GM19395 (cell line): Measurements from ENCODE around the gene GCSAM.

ENCODE experiments used
- ATAC-seq: cut with Tn5 transposase; IDR thresholded peaks from one replicate; pipeline ENCODE4 v1.9.1; 2021; ENCODE audit warnings: mild to moderate bottlenecking, moderate library complexity; ENCODE audit not compliant: unreplicated experiment

Gene GCSAM

GRCh38 chr3:112132975-112133448, at the start of gene GCSAM:
GCSAM (minus strand) TSS chr3:112133248; CDS start chr3:112133120, 128 bp downstream.
- peak; percentile 76 for ATAC-seq

- no peak for ATAC-seq
Observed at GRCh38 chr3:112175646-112176045, 42.6 kb upstream of the GCSAM start.

- no peak for ATAC-seq
Observed at GRCh38 chr3:112175037-112175436, 42.0 kb upstream of the GCSAM start.

GRCh38 chr3:112171144-112171543, 38.1 kb upstream of the GCSAM start:
- ATAC-seq = no peak

- no peak for ATAC-seq
Observed at GRCh38 chr3:112170046-112170445, 37.0 kb upstream of the GCSAM start.

- peak; percentile 74 for ATAC-seq
Observed at GRCh38 chr3:112167758-112168157, 34.7 kb upstream of the GCSAM start.

GRCh38 chr3:112149136-112149535, 16.1 kb upstream of the GCSAM start:
- no peak for ATAC-seq

- ATAC-seq = peak; percentile 46
Observed at GRCh38 chr3:112143689-112144088, 10.6 kb upstream of the GCSAM start.

- ATAC-seq = peak; percentile 66
Observed at GRCh38 chr3:112143251-112143650, 10.2 kb upstream of the GCSAM start.

GRCh38 chr3:112141293-112141692, 8.2 kb upstream of the GCSAM start:
- no peak for ATAC-seq

GRCh38 chr3:112140584-112140983, 7.5 kb upstream of the GCSAM start:
- ATAC-seq = no peak

GRCh38 chr3:112138219-112138969, 5.3 kb upstream of the GCSAM start:
- no peak for ATAC-seq

GRCh38 chr3:112137781-112138180, 4.7 kb upstream of the GCSAM start:
- no peak for ATAC-seq

GRCh38 chr3:112136959-112137693, 4.1 kb upstream of the GCSAM start:
- ATAC-seq = peak; percentile 38

GRCh38 chr3:112136046-112136445, 3.0 kb upstream of the GCSAM start:
- ATAC-seq = no peak

GRCh38 chr3:112134335-112135124, 1.5 kb upstream of the GCSAM start:
- ATAC-seq = no peak

GRCh38 chr3:112133626-112134334, 732 bp upstream of the GCSAM start:
- no peak for ATAC-seq

GRCh38 chr3:112132554-112132953, 494 bp downstream of the GCSAM start:
- ATAC-seq = no peak

GRCh38 chr3:112132088-112132487, 960 bp downstream of the GCSAM start:
- ATAC-seq = no peak

- no peak for ATAC-seq
Observed at GRCh38 chr3:112131111-112131510, 1.9 kb downstream of the GCSAM start.

GRCh38 chr3:112130638-112130993, 2.4 kb downstream of the GCSAM start:
- no peak for ATAC-seq
